A673 (cell line): Measurements from ENCODE around the gene CNDP1. TPM values are rescaled to one million over a fixed set of nuclear protein-coding genes. Genes with fewer than 3 reads are reported as not detected.

Experiments used
- BruUV-seq: library from RNA; stranded (reverse); fragments of 400-500 nt; replicated peaks from 2 replicates; lab custom pipeline; 2021; lab: Mats Ljungman, UMichigan
- CTCF ChIA-PET: fragments of 300-600 bp; sonication (Branson Sonifier 250); formaldehyde crosslinking; loops from one replicate; lab custom pipeline; 2022; ENCODE audit warnings: antibody characterized with exemption; lab: Charles Lee
- POLR2A ChIA-PET: fragments of 300-600 bp; sonication (Branson Sonifier 250); formaldehyde crosslinking; loops from one replicate; lab custom pipeline; 2022; ENCODE audit warnings: antibody characterized with exemption; ENCODE audit not compliant: low non-redundant PET; lab: Charles Lee
- DNase-seq: peaks from one replicate; pipeline ENCODE4 v3.0.0-alpha.2; 2015; ENCODE audit warnings: low spot score
- H3K27ac ChIP-seq: fragments of 200-600 bp; sonication (generic); 2 replicates; pipeline ENCODE4 v1.5.1; 2016; ENCODE audit warnings: mixed run types, low read depth, mild to moderate bottlenecking, mixed read lengths, antibody characterized with exemption, low read length; ENCODE audit not compliant: poor library complexity, severe bottlenecking
- H3K27me3 ChIP-seq: fragments of 200-600 bp; sonication (generic); replicated peaks from 2 replicates; pipeline ENCODE4 v1.6.1; 2017; ENCODE audit warnings: mixed run types, low read depth, mild to moderate bottlenecking, mixed read lengths, antibody characterized with exemption, low read length; ENCODE audit not compliant: insufficient read depth, poor library complexity
- H3K36me3 ChIP-seq: fragments of 200-600 bp; sonication (generic); 2 replicates; pipeline ENCODE4 v1.6.1; 2016; ENCODE audit warnings: mixed run types, mild to moderate bottlenecking, mixed read lengths, antibody characterized with exemption, low read length; ENCODE audit not compliant: insufficient read depth, poor library complexity, severe bottlenecking
- H3K4me1 ChIP-seq: fragments of 200-600 bp; sonication (generic); 2 replicates; pipeline ENCODE4 v1.6.1; 2017; ENCODE audit warnings: mixed run types, mild to moderate bottlenecking, mixed read lengths, antibody characterized with exemption, low read length; ENCODE audit not compliant: insufficient read depth, poor library complexity, severe bottlenecking
- H3K4me3 ChIP-seq: fragments of 200-600 bp; sonication (generic); 2 replicates; pipeline ENCODE4 v1.5.1; 2016; ENCODE audit warnings: low read depth, mixed run types, mild to moderate bottlenecking, mixed read lengths, low read length; ENCODE audit not compliant: poor library complexity, severe bottlenecking
- H3K9me3 ChIP-seq: fragments of 200-600 bp; sonication (generic); 2 replicates; pipeline ENCODE4 v1.6.1; 2016; ENCODE audit warnings: mixed run types, low read depth, mild to moderate bottlenecking, mixed read lengths, antibody characterized with exemption, low read length; ENCODE audit not compliant: poor library complexity, severe bottlenecking
- CTCF ChIP-seq: fragments of 300-800, 200-600 bp; sonication (generic); conservative IDR thresholded peaks from 2 replicates; pipeline ENCODE4 v1.5.1; 2017; ENCODE audit warnings: low read depth, mild to moderate bottlenecking, antibody characterized with exemption, low read length, moderate library complexity, mixed read lengths
- EZH2 ChIP-seq: fragments of 200-600 bp; sonication (generic); IDR thresholded peaks from 2 replicates; pipeline ENCODE4 v1.6.1; 2017; ENCODE audit warnings: borderline replicate concordance, low read depth, mild to moderate bottlenecking, mixed read lengths, antibody characterized with exemption, low read length; ENCODE audit not compliant: poor library complexity, severe bottlenecking
- intact Hi-C: fragments of 100-400 bp; cut with micrococcal nuclease; formaldehyde crosslinking; loops from one replicate; pipeline ENCODE4 v1.10.0; 2022; ENCODE audit not compliant: unreplicated experiment
- total RNA-seq: library from RNA; stranded (reverse); gene quantifications from 2 replicates; pipeline ENCODE4 v1.2.3, GENCODE V29; 2021

The CNDP1 gene
- total RNA-seq, 1 experiment from 2014 or later: not detected

GRCh38 chr18:74495581-74496507, 38.5 kb upstream of the CNDP1 start, which contains the start of gene CNDP2:
TSS of gene CNDP2 (plus strand) at chr18:74496363. CDS start at chr18:74499974, 3,611 bp downstream.
- H3K27me3 ChIP-seq: no peaks in the 10 kb centered on the region
- ChIA-PET CTCF (interaction anchor here (0.7 kb wide), 1 partner anchor 56 kb away, joined by 7 read pairs; no protein-coding TSS in a partner anchor), POLR2A (interaction anchor here (0.5 to 0.6 kb wide), 2 partner anchors 106 to 112 kb away, joined by 4 to 8 read pairs; no protein-coding TSS in a partner anchor)
- TSS peak; percentile 94 for BruUV-seq
- peak within 1 kb of the TSS; percentile 88 for H3K27ac ChIP-seq
- TF ChIP-seq CTCF (no peak), EZH2 (no peak)
- intact Hi-C loops: loop anchor here (10.0 kb wide), 1 partner anchor 301 kb away; no protein-coding TSS in a partner anchor
- H3K4me3 ChIP-seq: peak within 1 kb of the TSS; percentile 94
- DNase-seq: peak; percentile 98
- peaks cover 8% of the 10 kb centered on the region for H3K4me1 ChIP-seq
- no peaks in the 10 kb centered on the region for H3K9me3 ChIP-seq
- H3K36me3 ChIP-seq: no peaks in the 10 kb centered on the region

GRCh38 chr18:74496508-74497323, 37.6 kb upstream of the CNDP1 start:
- Histone ChIP-seq H3K9me3 (no peaks in the 10 kb centered on the region), H3K36me3 (peaks cover 7% of the 10 kb centered on the region), H3K27ac (peak overlapping the region; percentile 88), H3K27me3 (no peaks in the 10 kb centered on the region), H3K4me1 (peaks cover 8% of the 10 kb centered on the region), H3K4me3 (peak overlapping the region; percentile 94)
- no TSS peak for BruUV-seq
- ChIA-PET CTCF (interaction anchor here (0.7 kb wide), 1 partner anchor 55 kb away, joined by 7 read pairs; no protein-coding TSS in a partner anchor), POLR2A (interaction anchor here (0.5 to 0.6 kb wide), 2 partner anchors 107 to 113 kb away, joined by 4 to 8 read pairs; no protein-coding TSS in a partner anchor)
- TF ChIP-seq CTCF (no peak), EZH2 (no peak)
- peak; percentile 26 for DNase-seq
- intact Hi-C loops: loop anchor here (10.0 kb wide), 1 partner anchor 302 kb away; no protein-coding TSS in a partner anchor

GRCh38 chr18:74497324-74497676, 37.0 kb upstream of the CNDP1 start:
- ChIA-PET POLR2A (no interaction called here), CTCF (no interaction called here)
- H3K36me3 ChIP-seq: peaks cover 10% of the 10 kb centered on the region
- no peak for TF ChIP-seq EZH2
- DNase-seq: no peak
- H3K4me3 ChIP-seq: peak overlapping the region; percentile 94
- no peaks in the 10 kb centered on the region for H3K9me3 ChIP-seq
- no peak overlapping the region for H3K27ac ChIP-seq
- intact Hi-C loops: loop anchor here (10.0 kb wide), 1 partner anchor 302 kb away; no protein-coding TSS in a partner anchor
- no peaks in the 10 kb centered on the region for H3K27me3 ChIP-seq
- BruUV-seq: no TSS peak
- peaks cover 8% of the 10 kb centered on the region for H3K4me1 ChIP-seq
